C4-2B (cell line): ENCODE results near the gene CDIPT.

Source experiments
- ZFX ChIP-seq: fragments of 450-650 bp; IDR thresholded peaks from 2 replicates; pipeline ENCODE4 v1.6.1; 2017
- TF ChIP-seq, protein P1 (sequence below): fragments of 450-650 bp; conservative IDR thresholded peaks from 2 replicates; pipeline ENCODE4 v1.5.1; 2017; ENCODE audit warnings: mild to moderate bottlenecking

DNA sequence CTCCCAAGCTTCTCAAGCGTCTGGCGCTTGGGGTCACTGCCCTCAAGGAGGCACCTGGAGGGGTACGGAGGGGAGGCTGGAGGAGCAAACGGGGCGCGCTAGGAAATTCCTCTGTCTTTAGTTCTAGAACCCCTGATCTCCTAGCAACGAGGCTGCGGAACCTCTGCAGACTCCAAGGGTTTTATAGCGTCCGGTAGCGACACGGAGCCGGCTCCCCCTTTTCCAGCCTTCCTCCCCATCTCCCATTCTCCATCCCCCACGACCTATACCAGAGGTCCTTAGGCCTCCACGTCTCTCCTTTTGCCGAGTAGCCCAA lies 601 bp upstream of the CDIPT start:
- TF ChIP-seq, protein P1, sequence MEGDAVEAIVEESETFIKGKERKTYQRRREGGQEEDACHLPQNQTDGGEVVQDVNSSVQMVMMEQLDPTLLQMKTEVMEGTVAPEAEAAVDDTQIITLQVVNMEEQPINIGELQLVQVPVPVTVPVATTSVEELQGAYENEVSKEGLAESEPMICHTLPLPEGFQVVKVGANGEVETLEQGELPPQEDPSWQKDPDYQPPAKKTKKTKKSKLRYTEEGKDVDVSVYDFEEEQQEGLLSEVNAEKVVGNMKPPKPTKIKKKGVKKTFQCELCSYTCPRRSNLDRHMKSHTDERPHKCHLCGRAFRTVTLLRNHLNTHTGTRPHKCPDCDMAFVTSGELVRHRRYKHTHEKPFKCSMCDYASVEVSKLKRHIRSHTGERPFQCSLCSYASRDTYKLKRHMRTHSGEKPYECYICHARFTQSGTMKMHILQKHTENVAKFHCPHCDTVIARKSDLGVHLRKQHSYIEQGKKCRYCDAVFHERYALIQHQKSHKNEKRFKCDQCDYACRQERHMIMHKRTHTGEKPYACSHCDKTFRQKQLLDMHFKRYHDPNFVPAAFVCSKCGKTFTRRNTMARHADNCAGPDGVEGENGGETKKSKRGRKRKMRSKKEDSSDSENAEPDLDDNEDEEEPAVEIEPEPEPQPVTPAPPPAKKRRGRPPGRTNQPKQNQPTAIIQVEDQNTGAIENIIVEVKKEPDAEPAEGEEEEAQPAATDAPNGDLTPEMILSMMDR = peak; percentile 40; the same call in 1 of the 2 replicates
- no peak for TF ChIP-seq ZFX
